Measurements from ENCODE around the gene MORN3.
A peak's percentile ranks its signal among the peaks of the same experiment; 100 is the strongest.
"Not testable (repeated sequence)": the region's sequence is repeated elsewhere in the genome, so short reads cannot be mapped to it uniquely, and the experiment has no call there.

The MORN3 gene

DNA sequence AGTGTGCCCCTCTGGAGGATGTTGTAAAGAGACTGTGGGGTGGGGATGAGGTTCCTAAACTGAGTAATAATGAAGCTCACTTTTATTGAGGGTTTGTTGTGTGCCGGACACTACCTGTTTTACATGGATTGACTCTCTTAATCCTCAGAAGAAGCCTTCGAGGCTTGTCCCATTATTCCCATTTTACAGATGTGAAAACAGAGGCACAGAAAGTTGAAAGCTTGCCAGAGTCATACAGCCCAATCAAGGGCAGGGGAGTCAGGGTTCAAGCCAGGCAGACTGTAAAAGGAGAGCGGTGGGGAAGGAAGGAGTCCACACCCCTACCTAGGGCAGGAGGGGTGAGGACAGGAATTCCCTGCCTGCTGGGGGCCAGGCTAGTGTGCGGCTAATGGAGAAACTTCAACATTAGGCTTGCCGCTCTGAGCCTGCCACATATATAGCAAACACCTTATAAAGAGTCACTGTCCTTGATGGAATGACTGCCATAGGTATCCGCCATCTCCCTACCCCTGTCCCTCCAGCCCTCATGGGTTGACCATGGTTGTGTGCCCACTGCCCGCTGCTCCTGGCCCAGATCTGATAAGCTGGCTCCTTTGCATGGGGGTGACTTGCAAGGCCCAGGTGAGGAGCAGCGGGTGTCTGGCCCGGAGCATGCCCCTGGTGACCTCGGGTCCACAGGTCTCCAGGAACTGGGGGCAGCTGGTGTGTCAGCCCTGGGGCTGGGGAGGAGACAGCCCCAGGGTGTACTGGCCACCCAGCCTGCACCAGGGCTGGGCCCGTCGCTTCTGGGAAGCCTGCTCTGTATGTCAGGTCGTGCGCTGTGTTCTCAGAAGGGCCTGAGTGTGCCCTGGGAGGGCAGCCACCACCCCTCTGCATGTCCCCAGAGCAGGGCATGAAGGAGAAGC, 30.9 kb downstream of the MORN3 start:
- no peak for DNase-seq (ENCODE audit: low read depth in 2 of 2)

DNA sequence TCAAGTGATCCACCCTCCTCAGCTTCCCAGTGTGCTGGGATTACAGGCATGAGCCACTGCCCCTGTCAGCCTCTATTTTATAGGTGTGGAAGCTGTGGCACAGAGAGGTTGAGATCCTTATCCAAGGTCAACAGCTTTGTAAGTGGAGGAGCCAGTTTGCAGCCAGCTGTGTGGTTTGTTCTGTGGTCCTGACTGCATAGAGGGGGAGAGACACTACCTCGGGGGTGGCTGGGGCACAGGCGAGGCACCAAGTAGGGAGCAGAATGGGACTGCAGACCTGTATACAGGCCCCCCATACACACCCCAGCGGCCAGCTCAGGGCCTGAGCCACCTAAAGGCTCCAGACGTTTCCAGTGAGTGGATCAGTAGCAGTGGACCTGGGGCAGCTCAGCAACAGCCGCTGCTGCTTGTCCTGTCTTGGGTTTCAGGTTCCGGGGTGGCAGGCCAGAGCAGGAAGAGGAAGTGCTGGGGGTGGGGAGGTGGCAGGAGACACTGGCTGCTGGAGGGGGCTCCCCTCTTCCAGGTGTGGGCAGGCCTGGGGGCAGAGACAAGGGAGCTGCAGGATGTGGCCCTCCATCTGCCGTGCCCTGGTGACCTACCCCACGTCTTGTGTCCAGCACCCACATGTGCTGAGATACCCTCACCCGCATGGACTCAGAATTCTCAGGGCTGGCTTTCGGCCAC, 32.1 kb downstream of the MORN3 start:
- no peak for DNase-seq (ENCODE audit: low read depth in 2 of 2)

- DNase-seq (ENCODE audit: low read depth in 2 of 2), result no peak
These were observed 34.6 kb downstream of the MORN3 start for GRCh38 chr12:121634836-121635235.

DNA sequence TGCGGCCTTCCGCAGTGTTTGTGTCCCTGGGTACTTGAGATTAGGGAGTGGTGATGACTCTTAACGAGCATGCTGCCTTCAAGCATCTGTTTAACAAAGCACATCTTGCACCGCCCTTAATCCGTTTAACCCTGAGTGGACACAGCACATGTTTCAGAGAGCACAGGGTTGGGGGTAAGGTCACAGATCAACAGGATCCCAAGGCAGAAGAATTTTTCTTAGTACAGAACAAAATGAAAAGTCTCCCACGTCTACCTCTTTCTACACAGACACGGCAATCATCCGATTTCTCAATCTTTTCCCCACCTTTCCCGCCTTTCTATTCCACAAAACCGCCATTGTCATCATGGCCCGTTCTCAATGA, 35.6 kb downstream of the MORN3 start:
- not testable (repeated sequence) for DNase-seq (ENCODE audit: low read depth in 2 of 2)

DNA sequence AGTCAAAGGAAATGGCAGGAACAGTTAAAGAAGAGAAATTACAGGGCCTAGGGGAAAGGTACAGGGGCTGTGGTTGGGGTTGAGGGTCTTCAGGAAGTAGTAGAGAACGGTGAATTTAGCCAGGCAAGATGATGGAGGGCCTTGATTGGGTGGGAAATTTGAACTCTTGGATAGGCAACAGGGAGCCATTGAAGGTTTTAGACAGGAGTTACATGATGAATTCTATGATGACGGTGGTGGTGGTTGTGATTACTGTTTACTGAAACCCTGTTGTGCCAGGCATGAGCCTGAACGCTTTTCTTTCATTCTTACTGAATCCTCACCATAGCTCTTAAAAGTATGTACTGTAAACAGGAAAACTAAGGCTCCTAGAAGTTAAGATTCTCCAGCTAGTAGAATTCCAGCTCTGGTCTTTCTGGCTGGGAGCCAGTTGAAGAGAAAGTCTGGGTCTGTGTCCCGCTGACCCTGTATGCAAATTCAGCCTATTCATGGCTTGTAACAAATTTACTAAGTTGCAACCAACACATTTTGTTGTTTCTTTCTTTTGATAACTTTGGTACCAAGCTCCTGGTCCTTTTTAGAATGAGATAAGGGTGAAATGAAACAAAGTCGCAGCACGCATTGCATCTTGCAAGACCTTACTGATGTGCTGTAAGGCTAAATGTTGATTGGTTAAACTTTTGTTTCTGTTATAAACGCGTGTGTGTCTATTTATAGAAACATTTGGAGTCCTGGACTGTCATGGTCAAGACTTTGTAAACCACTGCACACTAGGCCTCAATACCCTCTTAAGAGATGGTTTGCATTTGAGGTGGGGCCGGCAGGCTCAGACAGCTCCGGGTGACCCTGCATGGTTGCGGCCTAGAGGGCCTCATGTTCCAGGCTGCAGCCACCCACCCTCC, 37.1 kb downstream of the MORN3 start:
- DNase-seq (ENCODE audit: low read depth in 2 of 2), result no peak

- DNase-seq (ENCODE audit: low read depth in 2 of 2), result no peak
These were observed 38.6 kb downstream of the MORN3 start for GRCh38 chr12:121630791-121631355.

GRCh38 chr12:121628536-121628935, 40.9 kb downstream of the MORN3 start:
- no peak for DNase-seq (ENCODE audit: low read depth in 2 of 2)

- no peak for DNase-seq (ENCODE audit: low read depth in 2 of 2)
These were observed 41.4 kb downstream of the MORN3 start for GRCh38 chr12:121628037-121628436.

- DNase-seq (ENCODE audit: low read depth in 2 of 2), result peak in 1 of 2 experiments; percentile 7
These were observed 42.4 kb downstream of the MORN3 start for GRCh38 chr12:121626853-121627640.

DNA sequence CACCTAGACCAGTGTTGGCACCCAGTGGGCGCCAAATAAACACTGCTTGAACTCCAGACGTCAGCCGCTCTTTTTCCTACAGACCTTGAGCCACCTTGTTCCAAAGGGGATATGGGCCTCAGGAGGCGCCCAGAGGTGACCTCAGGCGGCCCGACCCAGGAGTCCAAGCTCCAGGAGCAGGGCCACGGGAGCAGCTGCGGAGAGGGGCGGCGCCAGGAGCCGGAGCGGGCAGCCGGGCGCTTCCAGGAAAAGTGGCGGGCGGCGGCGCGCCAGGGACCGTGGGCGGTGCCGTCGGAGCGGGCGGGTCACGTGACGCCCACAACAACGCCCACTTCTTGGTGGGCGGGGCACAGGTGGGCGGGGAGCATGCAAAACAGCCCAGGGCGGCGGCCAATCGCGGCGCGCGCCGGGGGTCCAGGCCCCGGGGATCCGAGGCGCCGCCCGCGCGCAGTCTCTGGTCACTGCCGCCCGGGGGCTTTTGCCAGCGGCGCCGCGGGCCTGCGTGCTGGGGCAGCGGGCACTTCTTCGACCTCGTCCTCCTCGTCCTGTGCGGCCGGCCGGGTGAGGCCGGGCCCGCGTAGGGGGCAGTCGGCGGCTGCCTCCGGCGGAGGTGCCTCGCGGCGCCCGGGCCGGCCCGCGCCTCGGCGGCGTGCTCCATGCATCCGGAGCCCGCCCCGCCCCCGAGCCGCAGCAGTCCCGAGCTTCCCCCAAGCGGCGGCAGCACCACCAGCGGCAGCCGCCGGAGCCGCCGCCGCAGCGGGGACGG, 43.2 kb downstream of the MORN3 start, which contains the start of gene ORAI1:
ORAI1 (plus strand) TSS at position 444 of the 766 bp plus-strand sequence.
- DNase-seq (ENCODE audit: low read depth in 2 of 2), result peak; percentile 81 to 86

DNA sequence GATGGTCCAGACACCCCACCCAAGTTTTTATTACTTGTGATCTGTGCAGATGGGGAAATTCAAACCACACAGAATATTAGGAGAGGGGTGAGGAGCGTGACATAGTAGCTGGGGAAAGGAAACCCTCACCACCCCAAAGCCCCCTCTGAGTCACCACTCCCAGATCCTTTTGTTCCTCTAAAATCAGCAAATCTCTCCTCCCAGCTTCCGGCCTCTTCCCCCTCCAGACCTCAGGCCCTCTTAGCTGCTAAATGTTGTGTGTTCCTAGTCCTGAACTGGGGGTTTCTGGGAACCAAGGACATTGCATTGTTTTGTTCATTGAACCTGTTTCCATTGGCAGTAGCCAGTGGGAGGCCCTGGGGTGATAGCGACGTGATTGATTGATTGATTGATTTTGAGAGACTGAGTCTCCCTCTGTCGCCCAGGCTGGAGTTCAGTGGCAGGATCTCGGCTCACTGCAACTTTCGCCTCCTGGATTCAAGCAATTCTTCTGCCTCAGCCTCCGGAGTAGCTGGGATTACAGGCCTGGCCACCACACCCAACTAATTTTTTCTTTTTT, 49.0 kb downstream of the MORN3 start:
- DNase-seq (ENCODE audit: low read depth in 2 of 2), result no peak

- DNase-seq (ENCODE audit: low read depth in 2 of 2), result no peak
These were observed 50.7 kb downstream of the MORN3 start for GRCh38 chr12:121618659-121619233.

DNA sequence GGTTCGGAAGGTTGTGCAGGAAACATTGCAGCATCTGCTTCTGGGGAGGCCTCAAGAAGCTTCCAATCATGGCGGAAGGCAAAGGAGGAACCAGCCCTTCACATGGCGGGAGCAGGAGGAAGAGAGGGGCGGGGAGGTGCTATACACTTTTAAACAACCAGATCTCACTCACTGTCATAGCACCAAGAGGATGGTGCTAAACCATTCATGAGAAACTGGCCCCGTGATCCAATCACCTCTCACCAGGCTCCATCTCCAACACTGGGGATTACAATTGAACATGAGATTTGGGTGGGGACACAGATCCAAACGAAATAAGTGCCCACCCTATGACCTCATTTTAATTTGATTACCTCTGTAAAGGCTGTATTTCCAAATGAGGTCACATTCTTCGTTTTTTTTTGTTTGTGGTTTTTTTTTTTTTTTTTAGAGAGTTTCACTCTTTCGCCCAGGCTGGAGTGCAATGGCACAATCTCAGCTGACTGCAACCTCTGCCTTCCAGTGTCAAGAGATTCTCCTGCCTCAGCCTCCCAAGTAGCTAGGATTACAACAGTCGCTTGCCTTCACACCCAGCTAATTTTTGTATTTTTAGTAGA, 54.5 kb downstream of the MORN3 start:
- DNase-seq (ENCODE audit: low read depth in 2 of 2), result no peak

- DNase-seq (ENCODE audit: low read depth in 2 of 2), result no peak
These were observed 56.0 kb downstream of the MORN3 start for GRCh38 chr12:121613462-121613861.

DNA sequence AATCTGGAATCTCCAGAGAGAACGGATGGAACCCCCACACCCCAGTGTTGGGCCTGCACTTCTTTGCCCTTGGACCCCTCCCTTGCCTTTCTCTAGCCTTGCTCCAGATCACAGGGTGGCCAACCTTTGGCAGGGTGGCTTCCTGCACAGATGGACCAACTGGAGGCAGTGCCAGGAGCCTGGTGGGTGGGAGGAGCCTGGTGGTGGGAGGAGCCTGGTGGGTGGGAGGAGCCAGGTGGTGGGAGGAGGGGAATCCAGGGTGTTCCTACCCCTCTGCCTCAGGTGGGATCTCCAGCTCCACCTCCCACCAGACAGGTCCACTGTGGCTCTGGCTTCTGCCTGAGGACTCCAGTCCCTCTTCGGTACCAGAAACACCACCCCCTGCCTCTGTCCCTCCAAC, 58.1 kb downstream of the MORN3 start:
- DNase-seq (ENCODE audit: low read depth in 2 of 2), result no peak

- DNase-seq (ENCODE audit: low read depth in 2 of 2), result no peak
These were observed 59.0 kb downstream of the MORN3 start for GRCh38 chr12:121610239-121611149.

GRCh38 chr12:121608301-121608700, 61.2 kb downstream of the MORN3 start:
- no peak for DNase-seq (ENCODE audit: low read depth in 2 of 2)

DNA sequence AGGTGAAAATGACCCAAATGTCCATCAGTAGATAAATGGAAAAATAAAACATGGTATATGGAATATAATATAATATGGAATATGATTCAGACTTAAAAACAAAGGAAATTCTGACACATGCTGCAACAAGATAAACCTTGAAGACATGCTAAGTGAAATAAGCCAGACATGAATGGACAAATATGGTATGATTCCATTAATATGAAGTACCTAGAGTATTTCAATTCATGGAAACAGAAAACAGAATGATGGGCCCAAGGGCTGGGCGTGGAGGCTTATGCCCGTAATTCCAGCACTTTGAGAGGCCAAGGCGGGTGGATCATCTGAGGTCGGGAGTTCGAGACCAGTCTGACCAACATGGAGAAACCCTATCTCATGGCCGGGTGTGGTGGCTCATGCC, 65.9 kb downstream of the MORN3 start:
- DNase-seq (ENCODE audit: low read depth in 2 of 2), result no peak
